ENCODE data around the gene NAA50.

NAA50 gene

GRCh38 chr3:113684271-113684819, 61.7 kb downstream of the NAA50 start:
- no peak for DNase-seq

- no peak for DNase-seq
Measured at GRCh38 chr3:113678773-113679172, 67.3 kb downstream of the NAA50 start.

GRCh38 chr3:113677737-113678136, 68.3 kb downstream of the NAA50 start:
- no peak for DNase-seq

GRCh38 chr3:113676261-113676660, 69.8 kb downstream of the NAA50 start:
- DNase-seq: no peak

GRCh38 chr3:113673593-113673992, 72.5 kb downstream of the NAA50 start:
- no peak for DNase-seq

- DNase-seq: no peak
Measured at GRCh38 chr3:113668015-113668414, 78.0 kb downstream of the NAA50 start.
